NCI-H526 treated with DMSO at 0.1 percent for 48 hours (cell line): ENCODE data around the gene PPP1R1B.

ENCODE experiments used
- DNase-seq: peaks from one replicate; lab custom pipeline; 2025; lab: John Stamatoyannopoulos, UW

Gene PPP1R1B

GRCh38 chr17:39633570-39634183, 6.9 kb downstream of the PPP1R1B start:
- no peak for DNase-seq

GRCh38 chr17:39634384-39634871, 7.7 kb downstream of the PPP1R1B start:
- DNase-seq: peak; percentile 36

GRCh38 chr17:39635614-39636176, 8.9 kb downstream of the PPP1R1B start:
- no peak for DNase-seq

- no peak for DNase-seq
These were observed 9.8 kb downstream of the PPP1R1B start for GRCh38 chr17:39636587-39636926.

GRCh38 chr17:39636927-39637736, 10.4 kb downstream of the PPP1R1B start, which contains the start of gene STARD3:
Gene STARD3, plus strand, starts transcription at chr17:39637144. Its CDS starts 16,388 bp downstream, at chr17:39653532.
- peak; percentile 64 for DNase-seq

GRCh38 chr17:39638317-39638716, 11.6 kb downstream of the PPP1R1B start:
- DNase-seq: no peak

GRCh38 chr17:39639043-39639442, 12.3 kb downstream of the PPP1R1B start:
- no peak for DNase-seq

GRCh38 chr17:39639566-39640458, 13.1 kb downstream of the PPP1R1B start:
- DNase-seq: no peak

GRCh38 chr17:39640591-39641031, 13.9 kb downstream of the PPP1R1B start:
- no peak for DNase-seq

- no peak for DNase-seq
These were observed 14.3 kb downstream of the PPP1R1B start for GRCh38 chr17:39641097-39641496.

- DNase-seq: no peak
These were observed 15.1 kb downstream of the PPP1R1B start for GRCh38 chr17:39641883-39642282.

- no peak for DNase-seq
These were observed 15.7 kb downstream of the PPP1R1B start for GRCh38 chr17:39642291-39643074.

GRCh38 chr17:39643271-39643670, 16.5 kb downstream of the PPP1R1B start:
- no peak for DNase-seq

- DNase-seq: no peak
These were observed 20.5 kb downstream of the PPP1R1B start for GRCh38 chr17:39647256-39647655.

- DNase-seq: no peak
These were observed 22.0 kb downstream of the PPP1R1B start for GRCh38 chr17:39648616-39649366.

- DNase-seq: no peak
These were observed 23.4 kb downstream of the PPP1R1B start for GRCh38 chr17:39650121-39650579.

- no peak for DNase-seq
These were observed 25.3 kb downstream of the PPP1R1B start for GRCh38 chr17:39651923-39652586.

- DNase-seq: no peak
These were observed 26.0 kb downstream of the PPP1R1B start for GRCh38 chr17:39652587-39653315.

GRCh38 chr17:39653316-39653661, 26.5 kb downstream of the PPP1R1B start:
- no peak for DNase-seq
